C4-2B (cell line): ENCODE results near the gene USP34.
"Not testable (repeated sequence)": the region's sequence is repeated elsewhere in the genome, so short reads cannot be mapped to it uniquely, and the experiment has no call there.

ENCODE experiments used
- H3K27ac ChIP-seq: fragments of 450-650 bp; 2 replicates; pipeline ENCODE4 v1.5.1; 2017
- CTCF ChIP-seq: fragments of 450-650 bp; conservative IDR thresholded peaks from 2 replicates; pipeline ENCODE4 v1.5.1; 2017; ENCODE audit warnings: mild to moderate bottlenecking
- ZFX ChIP-seq: fragments of 450-650 bp; IDR thresholded peaks from 2 replicates; pipeline ENCODE4 v1.6.1; 2017

USP34 gene

GRCh38 chr2:61454383-61454782 lies 16.5 kb downstream of the USP34 start:
- TF ChIP-seq CTCF (no peak), ZFX (no peak)
- no peak overlapping the region for H3K27ac ChIP-seq

GRCh38 chr2:61452392-61452791 lies 18.5 kb downstream of the USP34 start:
- H3K27ac ChIP-seq = no peak overlapping the region
- no peak for TF ChIP-seq ZFX
- no peak for TF ChIP-seq CTCF

GRCh38 chr2:61451178-61451577 lies 19.7 kb downstream of the USP34 start:
- no peak for TF ChIP-seq ZFX
- TF ChIP-seq CTCF = no peak
- H3K27ac ChIP-seq = no peak overlapping the region

- no peak overlapping the region for H3K27ac ChIP-seq
- TF ChIP-seq ZFX (no peak), CTCF (no peak)
Measured at GRCh38 chr2:61450144-61450543, 20.7 kb downstream of the USP34 start.

- no peak for TF ChIP-seq CTCF
- TF ChIP-seq ZFX = no peak
- no peak overlapping the region for H3K27ac ChIP-seq
Measured at GRCh38 chr2:61448229-61448628, 22.7 kb downstream of the USP34 start.

- not testable (repeated sequence) for H3K27ac ChIP-seq
Measured at GRCh38 chr2:61446971-61447370, 23.9 kb downstream of the USP34 start.

- no peak overlapping the region for H3K27ac ChIP-seq
- no peak for TF ChIP-seq ZFX
Measured at GRCh38 chr2:61443342-61444041, 27.4 kb downstream of the USP34 start.

- no peak overlapping the region for H3K27ac ChIP-seq
Measured at GRCh38 chr2:61439241-61440002, 31.5 kb downstream of the USP34 start.

More at GRCh38 chr2:61439241-61440002, 31.5 kb downstream of the USP34 start:
- TF ChIP-seq ZFX = no peak
- no peak for TF ChIP-seq CTCF
